ENCODE measurements around the gene BABAM1. TPM values are rescaled to one million over a fixed set of nuclear protein-coding genes. Genes with fewer than 3 reads are reported as not detected.
A peak's percentile ranks its signal among the peaks of the same experiment; 100 is the strongest.

BABAM1 gene
- total and polyA plus RNA-seq, 2 of the 4 experiments (the other 2 are of a cell fraction) = 95.1 to 101 TPM

GRCh38 chr19:17314007-17314593 lies 46.9 kb downstream of the BABAM1 start:
- Histone ChIP-seq H3K79me1 (ENCODE audit: low read depth in 1 of 2, low read length in 2 of 2) (peaks cover 29 to 64% of the 10 kb centered on the region in 2 experiments), H3K4ac (ENCODE audit: low read depth, low read length) (no peak overlapping the region), H3K27ac (ENCODE audit: insufficient read depth, low read length) (no peak overlapping the region), H3K27me3 (ENCODE audit: control insufficient read depth, insufficient read depth, low read length) (no peaks in the 10 kb centered on the region), H4K5ac (ENCODE audit: low read depth, low read length) (no peak overlapping the region), H3K36me3 (ENCODE audit: control insufficient read depth, insufficient read depth, low read length) (peaks cover 37% of the 10 kb centered on the region), H2BK15ac (ENCODE audit: low read depth, low read length) (no peak overlapping the region), H3K56ac (ENCODE audit: extremely low read depth, insufficient read depth, low read length) (no peak overlapping the region), H3K4me2 (ENCODE audit: low read depth, low read length) (no peak overlapping the region), H3K23ac (ENCODE audit: low read depth, low read length) (no peak overlapping the region), H3K9ac (ENCODE audit: low read depth, low read length) (no peak overlapping the region), H3K4me1 (ENCODE audit: control insufficient read depth, insufficient read depth, low read length) (peaks cover 12% of the 10 kb centered on the region), H2BK120ac (ENCODE audit: low read depth, low read length) (no peak overlapping the region), H3K4me3 (ENCODE audit: insufficient read depth, low read depth, low read length) (no peak overlapping the region), H3K18ac (ENCODE audit: low read depth, low read length) (no peak overlapping the region), H4K91ac (ENCODE audit: insufficient read depth, low read depth, low read length) (no peak overlapping the region), H2AK5ac (ENCODE audit: low read depth, low read length) (no peak overlapping the region), H3K9me1 (ENCODE audit: insufficient read depth, low read length) (peaks cover 12% of the 10 kb centered on the region), H4K20me1 (ENCODE audit: insufficient read depth, low read length) (peaks cover 29% of the 10 kb centered on the region), H2BK20ac (ENCODE audit: low read depth, low read length) (no peak overlapping the region), H3K9me3 (ENCODE audit: control insufficient read depth, insufficient read depth, low read length) (no peaks in the 10 kb centered on the region), H2BK5ac (ENCODE audit: low read depth, low read length, poor library complexity, severe bottlenecking) (no peak overlapping the region), H4K8ac (ENCODE audit: low read depth in 2 of 2, low read length in 2 of 2) (no peak overlapping the region), H3K14ac (replicated peaks; ENCODE audit: low read depth, low read length) (no peak overlapping the region), H2AK9ac (replicated peaks; ENCODE audit: low read depth, low read length, poor library complexity) (peak overlapping the region; percentile 25), H2AFZ (replicated peaks; ENCODE audit: low read length, poor library complexity) (no peak overlapping the region)
- POLR2A ChIA-PET (ENCODE audit: unreplicated experiment) = no interaction called here
- CTCF ChIA-PET = no interaction called here
- BruUV-seq (replicated peaks) = no TSS peak
- intact Hi-C loops (cut with micrococcal nuclease) (no loop called here), in situ Hi-C loops (cut with MboI; ENCODE audit: low sequenced_read_pairs) (no loop called here), dilution Hi-C loops (cut with HindIII; ENCODE audit: low sequenced_read_pairs, unreplicated experiment) (no loop called here)
- no peak for ATAC-seq (ENCODE audit: low read depth)
- DNase-seq = no peak
- WGBS, 2 experiments (ENCODE audit: extremely low coverage in 2 of 2, insufficient read length in 1 of 2) = 91% methylated on average over 12 of the region's 19 CpGs; no CpG with 5 or more reads in 1 of the 2 experiments
- TF ChIP-seq FOS (IDR thresholded peaks at IDR 0.05; ENCODE audit: low read depth, low read length) (no peak), POLR2A (IDR thresholded peaks at IDR 0.05; ENCODE audit: low read depth, low read length) (no peak), CTCF (conservative IDR thresholded peaks at IDR 0.05; ENCODE audit: low read depth, low read length) (no peak), SMC3 (IDR thresholded peaks at IDR 0.05; ENCODE audit: low read depth, low read length) (no peak), MXI1 (IDR thresholded peaks at IDR 0.05; ENCODE audit: borderline replicate concordance, low read depth, low read length) (no peak), ELK1 (IDR thresholded peaks at IDR 0.05; ENCODE audit: borderline replicate concordance, low read depth, low read length) (no peak), USF2 (IDR thresholded peaks at IDR 0.05; ENCODE audit: low read depth, low read length) (no peak), RAD21 (IDR thresholded peaks at IDR 0.05; ENCODE audit: low read length) (no peak), RCOR1 (IDR thresholded peaks at IDR 0.05; ENCODE audit: insufficient replicate concordance, low read length) (no peak), RFX5 (IDR thresholded peaks at IDR 0.05; ENCODE audit: low read depth, low read length) (no peak), MAFK (IDR thresholded peaks at IDR 0.05; ENCODE audit: low read depth, low read length) (no peak)
